ENCODE data around the gene MAMDC4. TPM values are rescaled to one million over a fixed set of nuclear protein-coding genes. Genes with fewer than 3 reads are reported as not detected.

Gene MAMDC4
- total RNA-seq, 1 experiment from 2014 or later: 6.7 TPM

DNA sequence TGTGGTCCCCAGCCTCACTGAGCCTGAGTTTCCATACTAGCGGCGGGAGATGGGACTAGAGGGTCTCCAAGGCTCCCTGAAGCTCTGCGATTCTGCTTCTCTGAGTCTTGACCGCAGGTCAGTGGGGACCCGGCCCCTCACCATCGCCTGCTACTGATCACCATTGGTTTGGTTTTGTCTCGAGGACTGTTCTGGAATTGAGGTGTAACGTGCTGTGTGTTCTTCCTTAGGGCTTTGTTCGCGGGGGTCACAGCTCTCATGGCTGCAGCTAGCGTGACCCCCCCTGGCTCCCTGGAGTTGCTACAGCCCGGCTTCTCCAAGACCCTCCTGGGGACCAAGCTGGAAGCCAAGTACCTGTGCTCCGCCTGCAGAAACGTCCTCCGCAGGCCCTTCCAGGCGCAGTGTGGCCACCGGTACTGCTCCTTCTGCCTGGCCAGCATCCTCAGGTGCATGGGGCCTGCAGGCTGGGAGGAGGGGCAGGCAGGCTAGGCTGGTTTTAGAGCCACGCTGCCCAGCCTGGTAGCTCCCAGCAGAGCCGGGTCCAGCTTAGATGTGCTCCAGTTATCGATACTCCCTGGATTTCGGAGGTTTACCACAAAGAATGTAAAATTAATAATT lies 46.4 kb downstream of the MAMDC4 start:
- H3K27ac Mint-ChIP-seq: peak overlapping the region; percentile 45; the same call in 1 of the 2 replicates
- no peaks in the 10 kb centered on the region for H3K9me3 Mint-ChIP-seq
- H3K36me3 Mint-ChIP-seq: peaks cover 37% of the 10 kb centered on the region
- ChIA-PET POLR2A (interaction anchor here (1.6 kb wide), 1 partner anchor 10 kb away, joined by 6 read pairs; no protein-coding TSS in a partner anchor), CTCF (interaction anchor here (0.6 to 1.6 kb wide), 3 partner anchors 20 to 137 kb away, joined by 3 to 5 read pairs (median 4); no protein-coding TSS in a partner anchor)
- H3K4me3 Mint-ChIP-seq: no peak overlapping the region
- no peak for DNase-seq (ENCODE audit: low spot score)
- TF ChIP-seq, protein P1, sequence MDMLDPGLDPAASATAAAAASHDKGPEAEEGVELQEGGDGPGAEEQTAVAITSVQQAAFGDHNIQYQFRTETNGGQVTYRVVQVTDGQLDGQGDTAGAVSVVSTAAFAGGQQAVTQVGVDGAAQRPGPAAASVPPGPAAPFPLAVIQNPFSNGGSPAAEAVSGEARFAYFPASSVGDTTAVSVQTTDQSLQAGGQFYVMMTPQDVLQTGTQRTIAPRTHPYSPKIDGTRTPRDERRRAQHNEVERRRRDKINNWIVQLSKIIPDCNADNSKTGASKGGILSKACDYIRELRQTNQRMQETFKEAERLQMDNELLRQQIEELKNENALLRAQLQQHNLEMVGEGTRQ (CRISPR knock-in tag; IDR thresholded peaks at IDR 0.05): no peak
- TF ChIP-seq FOXK1 (CRISPR knock-in tag; IDR thresholded peaks at IDR 0.05): no peak
- no peak for TF ChIP-seq ZNF423 (CRISPR knock-in tag; IDR thresholded peaks at IDR 0.05)
- TF ChIP-seq, protein P2, sequence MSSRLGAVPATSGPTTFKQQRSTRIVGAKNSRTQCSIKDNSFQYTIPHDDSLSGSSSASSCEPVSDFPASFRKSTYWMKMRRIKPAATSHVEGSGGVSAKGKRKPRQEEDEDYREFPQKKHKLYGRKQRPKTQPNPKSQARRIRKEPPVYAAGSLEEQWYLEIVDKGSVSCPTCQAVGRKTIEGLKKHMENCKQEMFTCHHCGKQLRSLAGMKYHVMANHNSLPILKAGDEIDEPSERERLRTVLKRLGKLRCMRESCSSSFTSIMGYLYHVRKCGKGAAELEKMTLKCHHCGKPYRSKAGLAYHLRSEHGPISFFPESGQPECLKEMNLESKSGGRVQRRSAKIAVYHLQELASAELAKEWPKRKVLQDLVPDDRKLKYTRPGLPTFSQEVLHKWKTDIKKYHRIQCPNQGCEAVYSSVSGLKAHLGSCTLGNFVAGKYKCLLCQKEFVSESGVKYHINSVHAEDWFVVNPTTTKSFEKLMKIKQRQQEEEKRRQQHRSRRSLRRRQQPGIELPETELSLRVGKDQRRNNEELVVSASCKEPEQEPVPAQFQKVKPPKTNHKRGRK (CRISPR knock-in tag; IDR thresholded peaks at IDR 0.05; ENCODE audit: borderline replicate concordance): no peak
- H3K4me1 Mint-ChIP-seq: no peaks in the 10 kb centered on the region
- H3K27me3 Mint-ChIP-seq (ENCODE audit: low read depth): no peaks in the 10 kb centered on the region
- ATAC-seq: no peak

DNA sequence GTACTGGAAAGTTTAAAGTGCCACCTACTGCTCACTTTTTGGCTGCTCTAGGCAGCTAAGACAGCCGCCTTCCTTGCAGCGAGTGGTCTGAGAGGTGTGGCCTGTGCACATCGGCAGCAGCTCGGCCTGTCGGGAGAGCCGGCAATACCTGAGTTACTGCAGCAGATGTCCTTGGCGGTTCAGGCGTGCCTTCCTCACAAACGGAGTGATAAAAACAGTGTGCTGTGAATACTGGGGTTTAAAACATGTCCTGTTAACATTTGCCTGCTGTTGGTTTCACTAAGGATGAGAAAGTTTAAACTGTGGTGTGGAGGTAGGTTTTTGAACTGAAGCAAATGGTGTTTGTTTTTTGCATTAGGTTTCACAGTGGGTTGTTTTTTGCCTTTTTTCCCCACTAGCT lies 47.0 kb downstream of the MAMDC4 start:
- Mint-ChIP-seq H3K27ac (no peak overlapping the region), H3K4me1 (no peaks in the 10 kb centered on the region), H3K27me3 (ENCODE audit: low read depth) (no peaks in the 10 kb centered on the region), H3K9me3 (no peaks in the 10 kb centered on the region), H3K36me3 (peaks cover 36% of the 10 kb centered on the region), H3K4me3 (no peak overlapping the region)
- ATAC-seq: no peak
- ChIA-PET CTCF (interaction anchor here (1.6 kb wide), 1 partner anchor 136 kb away, joined by 4 read pairs; no protein-coding TSS in a partner anchor), POLR2A (no interaction called here)
- no peak for DNase-seq (ENCODE audit: low spot score)
- TF ChIP-seq, protein P3, sequence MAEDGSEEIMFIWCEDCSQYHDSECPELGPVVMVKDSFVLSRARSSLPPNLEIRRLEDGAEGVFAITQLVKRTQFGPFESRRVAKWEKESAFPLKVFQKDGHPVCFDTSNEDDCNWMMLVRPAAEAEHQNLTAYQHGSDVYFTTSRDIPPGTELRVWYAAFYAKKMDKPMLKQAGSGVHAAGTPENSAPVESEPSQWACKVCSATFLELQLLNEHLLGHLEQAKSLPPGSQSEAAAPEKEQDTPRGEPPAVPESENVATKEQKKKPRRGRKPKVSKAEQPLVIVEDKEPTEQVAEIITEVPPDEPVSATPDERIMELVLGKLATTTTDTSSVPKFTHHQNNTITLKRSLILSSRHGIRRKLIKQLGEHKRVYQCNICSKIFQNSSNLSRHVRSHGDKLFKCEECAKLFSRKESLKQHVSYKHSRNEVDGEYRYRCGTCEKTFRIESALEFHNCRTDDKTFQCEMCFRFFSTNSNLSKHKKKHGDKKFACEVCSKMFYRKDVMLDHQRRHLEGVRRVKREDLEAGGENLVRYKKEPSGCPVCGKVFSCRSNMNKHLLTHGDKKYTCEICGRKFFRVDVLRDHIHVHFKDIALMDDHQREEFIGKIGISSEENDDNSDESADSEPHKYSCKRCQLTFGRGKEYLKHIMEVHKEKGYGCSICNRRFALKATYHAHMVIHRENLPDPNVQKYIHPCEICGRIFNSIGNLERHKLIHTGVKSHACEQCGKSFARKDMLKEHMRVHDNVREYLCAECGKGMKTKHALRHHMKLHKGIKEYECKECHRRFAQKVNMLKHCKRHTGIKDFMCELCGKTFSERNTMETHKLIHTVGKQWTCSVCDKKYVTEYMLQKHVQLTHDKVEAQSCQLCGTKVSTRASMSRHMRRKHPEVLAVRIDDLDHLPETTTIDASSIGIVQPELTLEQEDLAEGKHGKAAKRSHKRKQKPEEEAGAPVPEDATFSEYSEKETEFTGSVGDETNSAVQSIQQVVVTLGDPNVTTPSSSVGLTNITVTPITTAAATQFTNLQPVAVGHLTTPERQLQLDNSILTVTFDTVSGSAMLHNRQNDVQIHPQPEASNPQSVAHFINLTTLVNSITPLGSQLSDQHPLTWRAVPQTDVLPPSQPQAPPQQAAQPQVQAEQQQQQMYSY (CRISPR knock-in tag; IDR thresholded peaks at IDR 0.05): no peak
- TF ChIP-seq HMGA2 (CRISPR knock-in tag; IDR thresholded peaks at IDR 0.05): no peak
- TF ChIP-seq NR3C1 (CRISPR knock-in tag; conservative IDR thresholded peaks at IDR 0.05; ENCODE audit: low read depth): no peak
- TF ChIP-seq, protein P1 (CRISPR knock-in tag; IDR thresholded peaks at IDR 0.05): no peak
- TF ChIP-seq SMAD4 (CRISPR knock-in tag; IDR thresholded peaks at IDR 0.05): no peak
- no peak for TF ChIP-seq GRHL2 (CRISPR knock-in tag; IDR thresholded peaks at IDR 0.05; ENCODE audit: insufficient replicate concordance, severe bottlenecking)
- TF ChIP-seq, protein P4, sequence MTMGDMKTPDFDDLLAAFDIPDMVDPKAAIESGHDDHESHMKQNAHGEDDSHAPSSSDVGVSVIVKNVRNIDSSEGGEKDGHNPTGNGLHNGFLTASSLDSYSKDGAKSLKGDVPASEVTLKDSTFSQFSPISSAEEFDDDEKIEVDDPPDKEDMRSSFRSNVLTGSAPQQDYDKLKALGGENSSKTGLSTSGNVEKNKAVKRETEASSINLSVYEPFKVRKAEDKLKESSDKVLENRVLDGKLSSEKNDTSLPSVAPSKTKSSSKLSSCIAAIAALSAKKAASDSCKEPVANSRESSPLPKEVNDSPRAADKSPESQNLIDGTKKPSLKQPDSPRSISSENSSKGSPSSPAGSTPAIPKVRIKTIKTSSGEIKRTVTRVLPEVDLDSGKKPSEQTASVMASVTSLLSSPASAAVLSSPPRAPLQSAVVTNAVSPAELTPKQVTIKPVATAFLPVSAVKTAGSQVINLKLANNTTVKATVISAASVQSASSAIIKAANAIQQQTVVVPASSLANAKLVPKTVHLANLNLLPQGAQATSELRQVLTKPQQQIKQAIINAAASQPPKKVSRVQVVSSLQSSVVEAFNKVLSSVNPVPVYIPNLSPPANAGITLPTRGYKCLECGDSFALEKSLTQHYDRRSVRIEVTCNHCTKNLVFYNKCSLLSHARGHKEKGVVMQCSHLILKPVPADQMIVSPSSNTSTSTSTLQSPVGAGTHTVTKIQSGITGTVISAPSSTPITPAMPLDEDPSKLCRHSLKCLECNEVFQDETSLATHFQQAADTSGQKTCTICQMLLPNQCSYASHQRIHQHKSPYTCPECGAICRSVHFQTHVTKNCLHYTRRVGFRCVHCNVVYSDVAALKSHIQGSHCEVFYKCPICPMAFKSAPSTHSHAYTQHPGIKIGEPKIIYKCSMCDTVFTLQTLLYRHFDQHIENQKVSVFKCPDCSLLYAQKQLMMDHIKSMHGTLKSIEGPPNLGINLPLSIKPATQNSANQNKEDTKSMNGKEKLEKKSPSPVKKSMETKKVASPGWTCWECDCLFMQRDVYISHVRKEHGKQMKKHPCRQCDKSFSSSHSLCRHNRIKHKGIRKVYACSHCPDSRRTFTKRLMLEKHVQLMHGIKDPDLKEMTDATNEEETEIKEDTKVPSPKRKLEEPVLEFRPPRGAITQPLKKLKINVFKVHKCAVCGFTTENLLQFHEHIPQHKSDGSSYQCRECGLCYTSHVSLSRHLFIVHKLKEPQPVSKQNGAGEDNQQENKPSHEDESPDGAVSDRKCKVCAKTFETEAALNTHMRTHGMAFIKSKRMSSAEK (CRISPR knock-in tag; IDR thresholded peaks at IDR 0.05; ENCODE audit: borderline replicate concordance): no peak
- no peak for TF ChIP-seq NR2C2 (CRISPR knock-in tag; IDR thresholded peaks at IDR 0.05)
- TF ChIP-seq EMX1 (CRISPR knock-in tag; IDR thresholded peaks at IDR 0.05): no peak
- TF ChIP-seq, protein P5, sequence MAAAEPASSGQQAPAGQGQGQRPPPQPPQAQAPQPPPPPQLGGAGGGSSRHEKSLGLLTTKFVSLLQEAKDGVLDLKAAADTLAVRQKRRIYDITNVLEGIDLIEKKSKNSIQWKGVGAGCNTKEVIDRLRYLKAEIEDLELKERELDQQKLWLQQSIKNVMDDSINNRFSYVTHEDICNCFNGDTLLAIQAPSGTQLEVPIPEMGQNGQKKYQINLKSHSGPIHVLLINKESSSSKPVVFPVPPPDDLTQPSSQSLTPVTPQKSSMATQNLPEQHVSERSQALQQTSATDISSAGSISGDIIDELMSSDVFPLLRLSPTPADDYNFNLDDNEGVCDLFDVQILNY (CRISPR knock-in tag; IDR thresholded peaks at IDR 0.05): no peak
- TF ChIP-seq ZNF219 (CRISPR knock-in tag; IDR thresholded peaks at IDR 0.05; ENCODE audit: borderline replicate concordance): no peak
- TF ChIP-seq, protein P6, sequence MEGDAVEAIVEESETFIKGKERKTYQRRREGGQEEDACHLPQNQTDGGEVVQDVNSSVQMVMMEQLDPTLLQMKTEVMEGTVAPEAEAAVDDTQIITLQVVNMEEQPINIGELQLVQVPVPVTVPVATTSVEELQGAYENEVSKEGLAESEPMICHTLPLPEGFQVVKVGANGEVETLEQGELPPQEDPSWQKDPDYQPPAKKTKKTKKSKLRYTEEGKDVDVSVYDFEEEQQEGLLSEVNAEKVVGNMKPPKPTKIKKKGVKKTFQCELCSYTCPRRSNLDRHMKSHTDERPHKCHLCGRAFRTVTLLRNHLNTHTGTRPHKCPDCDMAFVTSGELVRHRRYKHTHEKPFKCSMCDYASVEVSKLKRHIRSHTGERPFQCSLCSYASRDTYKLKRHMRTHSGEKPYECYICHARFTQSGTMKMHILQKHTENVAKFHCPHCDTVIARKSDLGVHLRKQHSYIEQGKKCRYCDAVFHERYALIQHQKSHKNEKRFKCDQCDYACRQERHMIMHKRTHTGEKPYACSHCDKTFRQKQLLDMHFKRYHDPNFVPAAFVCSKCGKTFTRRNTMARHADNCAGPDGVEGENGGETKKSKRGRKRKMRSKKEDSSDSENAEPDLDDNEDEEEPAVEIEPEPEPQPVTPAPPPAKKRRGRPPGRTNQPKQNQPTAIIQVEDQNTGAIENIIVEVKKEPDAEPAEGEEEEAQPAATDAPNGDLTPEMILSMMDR (IDR thresholded peaks at IDR 0.05): no peak
- no peak for TF ChIP-seq MYBL2 (CRISPR knock-in tag; IDR thresholded peaks at IDR 0.05)
- no peak for TF ChIP-seq NFYB (CRISPR knock-in tag; conservative IDR thresholded peaks at IDR 0.05; ENCODE audit: low read depth)
- no peak for TF ChIP-seq ETV6 (CRISPR knock-in tag; IDR thresholded peaks at IDR 0.05)
- TF ChIP-seq FOXJ3 (CRISPR knock-in tag; IDR thresholded peaks at IDR 0.05; ENCODE audit: borderline replicate concordance): no peak
